HEK293 (cell line): ENCODE results near the gene LRP1-AS.

ENCODE experiments used
- CTCF ChIA-PET: fragments of 350-600 bp; formaldehyde crosslinking; extraction: SDS; loops from one replicate; lab custom pipeline; 2021; ENCODE audit warnings: antibody characterized with exemption; lab: Yijun Ruan, JAX
- POLR2A ChIA-PET: fragments of 300-600 bp; formaldehyde crosslinking; extraction: SDS; loops from one replicate; lab custom pipeline; 2020; ENCODE audit warnings: antibody characterized with exemption, inconsistent platforms; lab: Yijun Ruan, JAX
- H3K27ac ChIP-seq: fragments of 200-500 bp; sonication (Bioruptor generic); 2 replicates; pipeline ENCODE4 v1.5.1; 2014; ENCODE audit warnings: low read depth, low read length, control low read depth, inconsistent platforms; ENCODE audit errors: extremely low read depth
- H3K36me3 ChIP-seq, 2 experiments: fragments of 200-500 bp in 1 of 2; sonication (Bioruptor generic) in 1 of 2; 1 replicate in 1 of 2; 2 replicates in 1 of 2; pipeline ENCODE4 v1.5.1; 2014 to 2017; ENCODE audit warnings: inconsistent platforms in 2 of 2, low read length in 2 of 2; ENCODE audit not compliant: control insufficient read depth in 2 of 2, insufficient read depth in 1 of 2
- H3K4me1 ChIP-seq: fragments of 200-500 bp; sonication (Bioruptor generic); 2 replicates; pipeline ENCODE4 v1.5.1; 2014; ENCODE audit warnings: mild to moderate bottlenecking, low read length, inconsistent platforms; ENCODE audit not compliant: control insufficient read depth, insufficient read depth
- H3K4me3 ChIP-seq: 2 replicates; pipeline ENCODE4 v1.5.1; 2011; ENCODE audit warnings: low read depth, mild to moderate bottlenecking, control low read depth, low read length, moderate library complexity
- H3K9me3 ChIP-seq: fragments of 200-500 bp; sonication (Bioruptor generic); 2 replicates; pipeline ENCODE4 v1.5.1; 2014; ENCODE audit warnings: low read depth, low read length, inconsistent platforms; ENCODE audit not compliant: control insufficient read depth, insufficient read depth
- GFI1B ChIP-seq: fragments of 450-650 bp; formaldehyde crosslinking; IDR thresholded peaks from 2 replicates; pipeline ENCODE4 v1.5.1; 2016; ENCODE audit warnings: missing biosample characterization, missing genetic modification characterization
- GLI4 ChIP-seq: fragments of 450-650 bp; formaldehyde crosslinking; IDR thresholded peaks from 2 replicates; pipeline ENCODE4 v1.5.1; 2016; ENCODE audit warnings: missing biosample characterization, missing genetic modification characterization
- PRDM10 ChIP-seq: fragments of 450-650 bp; formaldehyde crosslinking; IDR thresholded peaks from 2 replicates; pipeline ENCODE4 v1.5.1; 2016; ENCODE audit warnings: missing biosample characterization, missing genetic modification characterization
- ZBTB49 ChIP-seq: fragments of 450-650 bp; formaldehyde crosslinking; IDR thresholded peaks from 2 replicates; pipeline ENCODE4 v1.5.1; 2016; ENCODE audit warnings: missing biosample characterization, missing genetic modification characterization, low read depth
- ZFHX2 ChIP-seq: fragments of 450-650 bp; formaldehyde crosslinking; conservative IDR thresholded peaks from 2 replicates; pipeline ENCODE4 v1.5.1; 2016; ENCODE audit warnings: missing biosample characterization, missing genetic modification characterization
- ZFP69B ChIP-seq: fragments of 450-650 bp; formaldehyde crosslinking; IDR thresholded peaks from 2 replicates; pipeline ENCODE4 v1.5.1; 2016; ENCODE audit warnings: missing biosample characterization, missing genetic modification characterization
- ZNF280D ChIP-seq: fragments of 450-650 bp; formaldehyde crosslinking; IDR thresholded peaks from 2 replicates; pipeline ENCODE4 v1.5.1; 2016; ENCODE audit warnings: missing biosample characterization, missing genetic modification characterization
- ZNF398 ChIP-seq: fragments of 450-650 bp; formaldehyde crosslinking; IDR thresholded peaks from 2 replicates; pipeline ENCODE4 v1.5.1; 2017; ENCODE audit warnings: missing biosample characterization, missing genetic modification characterization
- ZNF660 ChIP-seq: fragments of 450-650 bp; IDR thresholded peaks from 2 replicates; pipeline ENCODE4 v1.5.1; 2018; ENCODE audit warnings: missing biosample characterization, mild to moderate bottlenecking, missing genetic modification characterization
- ZNF792 ChIP-seq: fragments of 450-650 bp; formaldehyde crosslinking; IDR thresholded peaks from 2 replicates; pipeline ENCODE4 v1.5.1; 2016; ENCODE audit warnings: missing biosample characterization, missing genetic modification characterization
- ZSCAN30 ChIP-seq: fragments of 450-650 bp; IDR thresholded peaks from 2 replicates; pipeline ENCODE4 v1.5.1; 2018; ENCODE audit warnings: missing biosample characterization, mild to moderate bottlenecking, missing genetic modification characterization, moderate library complexity
- ZSCAN4 ChIP-seq: fragments of 450-650 bp; formaldehyde crosslinking; IDR thresholded peaks from 2 replicates; pipeline ENCODE4 v1.5.1; 2017; ENCODE audit warnings: missing biosample characterization, missing genetic modification characterization

Gene LRP1-AS

GRCh38 chr12:57169969-57170368, 22.6 kb upstream of the LRP1-AS start:
- POLR2A ChIA-PET = interaction anchor here (1.2 kb wide), 1 partner anchor 42 kb away, joined by 3 read pairs; no protein-coding TSS in a partner anchor
- Histone ChIP-seq H3K27ac (no peak overlapping the region), H3K4me1 (no peaks in the 10 kb centered on the region), H3K36me3 (peaks cover 0 to 80% of the 10 kb centered on the region in 2 experiments; a peak in 1 of 3 replicates), H3K4me3 (no peak overlapping the region), H3K9me3 (no peaks in the 10 kb centered on the region)
- CTCF ChIA-PET = interaction anchor here (0.6 to 10.6 kb wide), 5 partner anchors 9 to 407 kb away, joined by 3 to 259 read pairs (median 4); partner anchors contain the start of genes HSD17B6 and LRP1
- no peak for TF ChIP-seq GFI1B

- ChIA-PET CTCF (interaction anchor here (0.6 to 10.6 kb wide), 5 partner anchors 8 to 406 kb away, joined by 4 to 259 read pairs (median 4); partner anchors contain the start of genes HSD17B6 and LRP1), POLR2A (interaction anchor here (1.2 kb wide), 1 partner anchor 41 kb away, joined by 3 read pairs; no protein-coding TSS in a partner anchor)
- Histone ChIP-seq H3K36me3 (peaks cover 0 to 87% of the 10 kb centered on the region in 2 experiments; a peak in 2 of 3 replicates), H3K27ac (no peak overlapping the region), H3K4me3 (no peak overlapping the region), H3K9me3 (no peaks in the 10 kb centered on the region), H3K4me1 (no peaks in the 10 kb centered on the region)
- TF ChIP-seq ZSCAN30 (tag by site-specific recombination) (no peak), GLI4 (tag by site-specific recombination) (no peak), ZNF792 (tag by site-specific recombination) (no peak), ZFP69B (tag by site-specific recombination) (no peak), ZSCAN4 (tag by site-specific recombination) (no peak), PRDM10 (tag by site-specific recombination) (no peak), ZBTB49 (tag by site-specific recombination) (no peak), ZNF398 (tag by site-specific recombination) (no peak)
Observed at GRCh38 chr12:57169046-57169795, 21.8 kb upstream of the LRP1-AS start.

GRCh38 chr12:57168058-57168457, 20.6 kb upstream of the LRP1-AS start:
- H3K27ac ChIP-seq = no peak overlapping the region
- H3K9me3 ChIP-seq = no peaks in the 10 kb centered on the region
- CTCF ChIA-PET = interaction anchor here (0.7 to 10.6 kb wide), 4 partner anchors 8 to 44 kb away, joined by 3 to 259 read pairs (median 62); partner anchors contain the start of gene LRP1
- H3K4me3 ChIP-seq = no peak overlapping the region
- POLR2A ChIA-PET = interaction anchor here (0.9 kb wide), 1 partner anchor 40 kb away, joined by 6 read pairs; no protein-coding TSS in a partner anchor
- peaks cover 0 to 82% of the 10 kb centered on the region in 2 experiments; a peak in 2 of 3 replicates for H3K36me3 ChIP-seq
- H3K4me1 ChIP-seq = no peaks in the 10 kb centered on the region
- TF ChIP-seq ZFHX2 (tag by site-specific recombination) (no peak), ZNF280D (tag by site-specific recombination) (no peak), ZNF660 (tag by site-specific recombination) (no peak)
